Measurements from ENCODE around the gene TRIO. TPM values are rescaled to one million over a fixed set of nuclear protein-coding genes. Genes with fewer than 3 reads are reported as not detected.

Gene TRIO
- polyA plus RNA-seq, 1 of the 3 experiments (the other 2 are of a cell fraction) = 229 TPM

- TF ChIP-seq NFIC (IDR thresholded peaks at IDR 0.05; ENCODE audit: borderline replicate concordance) (no peak), GATA2 (CRISPR knock-in tag; IDR thresholded peaks at IDR 0.05) (no peak), FOSL2 (IDR thresholded peaks at IDR 0.05; ENCODE audit: borderline replicate concordance, low read depth) (peak; percentile 77), FOXM1 (IDR thresholded peaks at IDR 0.05; ENCODE audit: low read depth) (no peak), IRF3 (IDR thresholded peaks at IDR 0.05; ENCODE audit: low read depth, low read length) (no peak), CTCF (IDR thresholded peaks at IDR 0.05) (no peak), TCF12 (IDR thresholded peaks at IDR 0.05) (no peak), TAF1 (IDR thresholded peaks at IDR 0.05; ENCODE audit: borderline replicate concordance, low read depth, low read length) (no peak), JUND (IDR thresholded peaks at IDR 0.05) (peak; percentile 51; the same call in 1 of the 2 replicates)
Measured at GRCh38 chr5:14186059-14186830, 43.1 kb downstream of the TRIO start (continued).

GRCh38 chr5:14187157-14187556 lies 44.0 kb downstream of the TRIO start:
- no peaks in the 10 kb centered on the region for H3K36me3 ChIP-seq (replicated peaks in 1 of 2; ENCODE audit: control insufficient read depth in 1 of 2, insufficient read depth in 2 of 2, low read length in 1 of 2)
- POLR2A ChIA-PET = no interaction called here
- no peak overlapping the region for H2AFZ ChIP-seq (ENCODE audit: low read depth)
- peak overlapping the region; percentile 75; the same call in 1 of the 2 replicates for H3K4me2 ChIP-seq
- H3K79me2 ChIP-seq (ENCODE audit: insufficient read depth) = peaks cover 95% of the 10 kb centered on the region
- peaks cover 49 to 87% of the 10 kb centered on the region in 2 experiments for H3K4me1 ChIP-seq (ENCODE audit: control insufficient read depth in 1 of 2, insufficient read depth in 2 of 2, low read depth in 1 of 2, low read length in 1 of 2)
- H4K20me1 ChIP-seq (ENCODE audit: insufficient read depth) = peaks cover 36% of the 10 kb centered on the region; the same call in 1 of the 2 replicates
- CTCF ChIA-PET = no interaction called here
- no peak overlapping the region for H3K9ac ChIP-seq
- H3K4me3 ChIP-seq (ENCODE audit: low read depth in 2 of 2, low read length in 1 of 2) = peak overlapping the region in 1 of 2 experiments; percentile 3; a peak in 1 of 4 replicates
- no peaks in the 10 kb centered on the region for H3K27me3 ChIP-seq (ENCODE audit: insufficient read depth)
- H3K9me3 ChIP-seq = no peaks in the 10 kb centered on the region
- 46% methylated on average over 3 of the region's 3 CpGs for WGBS (ENCODE audit: low lambda C conversion rate)
- no peak for TF ChIP-seq TEAD4 (IDR thresholded peaks at IDR 0.05; ENCODE audit: borderline replicate concordance, insufficient read depth)
- TF ChIP-seq TAF1 (IDR thresholded peaks at IDR 0.05; ENCODE audit: borderline replicate concordance, low read depth, low read length) = no peak
- TF ChIP-seq GABPA (IDR thresholded peaks at IDR 0.05; ENCODE audit: low read depth) = no peak
- TF ChIP-seq RAD21 (IDR thresholded peaks at IDR 0.05; ENCODE audit: low read length) = no peak
- no peak for TF ChIP-seq SIN3A (IDR thresholded peaks at IDR 0.05; ENCODE audit: borderline replicate concordance, low read depth, low read length)
- no peak for TF ChIP-seq REST (IDR thresholded peaks at IDR 0.05; ENCODE audit: low read depth, low read length)
- TF ChIP-seq USF1 (IDR thresholded peaks at IDR 0.05; ENCODE audit: borderline replicate concordance, low read depth) = no peak
- TF ChIP-seq NRF1 (IDR thresholded peaks at IDR 0.05; ENCODE audit: low read depth, low read length) = no peak
- no peak for TF ChIP-seq TCF12 (IDR thresholded peaks at IDR 0.05)
- TF ChIP-seq YY1 (IDR thresholded peaks at IDR 0.05; ENCODE audit: low read depth) = no peak
- TF ChIP-seq RCOR1 (IDR thresholded peaks at IDR 0.05; ENCODE audit: low read length) = no peak
- no peak for TF ChIP-seq CTCF (IDR thresholded peaks at IDR 0.05)
- no peak for TF ChIP-seq MEF2A (IDR thresholded peaks at IDR 0.05; ENCODE audit: borderline replicate concordance, low read depth)
- TF ChIP-seq NFIC (IDR thresholded peaks at IDR 0.05; ENCODE audit: borderline replicate concordance) = no peak
- TF ChIP-seq MAX (IDR thresholded peaks at IDR 0.05; ENCODE audit: low read depth) = no peak
- peak overlapping the region; percentile 35 to 94; a peak in 3 of 4 replicates for H3K27ac ChIP-seq (ENCODE audit: low read depth in 2 of 2, low read length in 1 of 2)
- H3K9me2 ChIP-seq = no peaks in the 10 kb centered on the region
- peaks cover 91% of the 10 kb centered on the region for H3F3A ChIP-seq (replicated peaks; ENCODE audit: insufficient read depth)
- no peak for DNase-seq
